NCI-H524 (cell line): Measurements from ENCODE around the gene MAN1A2.
"Not testable (repeated sequence)": the region's sequence is repeated elsewhere in the genome, so short reads cannot be mapped to it uniquely, and the experiment has no call there.

ENCODE experiments used
- DNase-seq, 2 experiments: peaks; one replicate each; lab custom pipeline; 2025; lab: John Stamatoyannopoulos, UW

MAN1A2 gene

DNA sequence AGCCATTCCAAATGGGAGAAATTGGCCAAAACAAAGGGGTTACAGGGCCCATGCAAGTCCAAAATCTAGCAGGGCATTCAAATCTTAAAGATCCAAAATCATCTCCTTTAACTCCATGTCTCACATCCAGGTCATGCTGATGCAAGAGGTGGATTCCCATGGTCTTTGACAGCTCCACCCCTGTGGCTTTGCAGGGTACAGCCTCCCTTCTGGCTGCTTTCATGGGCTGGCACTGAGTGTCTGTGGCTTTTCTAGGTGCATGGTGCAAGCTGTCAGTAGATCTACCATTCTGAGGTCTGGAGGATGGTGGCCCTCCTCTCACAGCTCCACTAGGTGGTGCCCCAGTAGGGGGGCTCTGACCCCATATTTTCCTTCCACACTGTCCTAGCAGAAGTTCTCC is 191.2 kb downstream of the MAN1A2 start:
- not testable (repeated sequence) for DNase-seq

DNA sequence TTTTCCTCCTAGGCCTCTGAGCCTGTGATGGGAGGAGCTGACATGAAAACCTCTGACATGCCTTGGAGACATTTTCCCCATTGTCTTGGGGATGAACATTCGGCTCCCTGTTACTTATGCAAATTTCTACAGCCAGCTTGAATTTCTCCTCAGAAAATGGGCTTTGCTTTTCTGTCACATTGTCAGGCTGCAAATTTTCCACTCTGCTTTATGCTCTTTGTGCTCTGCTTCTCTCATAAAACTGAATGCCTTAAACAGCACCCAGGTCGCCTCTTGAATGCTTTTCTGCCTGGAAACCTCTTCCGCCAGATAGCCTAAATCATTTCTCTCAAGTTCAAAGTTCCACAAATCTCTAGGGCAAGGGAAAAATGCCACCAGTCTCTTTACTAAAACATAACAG is 191.9 kb downstream of the MAN1A2 start:
- DNase-seq, result no peak

DNA sequence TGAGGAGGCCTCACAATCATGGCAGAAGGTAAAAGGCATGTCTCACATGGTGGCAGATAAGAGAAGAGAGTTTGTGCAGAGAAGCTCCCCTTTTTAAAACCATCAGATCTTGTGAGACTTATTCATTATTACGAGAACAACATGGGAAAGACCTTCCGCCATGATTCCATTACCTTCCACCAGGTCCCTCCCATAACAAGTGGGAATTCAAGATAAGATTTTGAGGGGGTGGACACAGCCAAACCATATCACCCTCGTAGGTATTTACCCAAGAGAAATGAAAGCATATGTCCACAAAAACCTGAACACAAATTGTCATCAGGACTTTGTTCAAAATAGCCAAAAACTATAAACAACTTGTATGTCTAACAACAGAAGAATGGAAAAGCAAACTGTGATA is 192.7 kb downstream of the MAN1A2 start:
- DNase-seq, result no peak

DNA sequence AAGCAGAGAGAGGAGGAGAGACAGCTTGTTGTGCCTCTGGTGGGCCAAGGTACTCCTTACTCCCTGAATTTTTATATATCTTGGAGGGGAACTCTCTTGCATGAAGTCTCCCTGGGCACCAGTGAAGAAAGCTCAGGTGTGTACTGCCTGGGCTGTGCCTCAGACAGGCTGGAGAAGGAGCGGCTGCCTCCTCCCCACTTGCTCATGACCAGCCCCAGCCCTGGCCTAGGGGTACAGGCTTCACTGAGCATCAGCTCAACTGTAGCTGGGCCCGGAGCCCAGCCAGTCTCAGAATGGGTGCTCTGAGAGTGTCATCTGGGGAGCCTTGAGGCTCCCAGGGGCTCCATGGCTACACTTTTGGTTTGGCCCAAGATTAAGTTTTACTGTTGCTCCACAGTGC is 193.8 kb downstream of the MAN1A2 start:
- DNase-seq, result no peak

DNA sequence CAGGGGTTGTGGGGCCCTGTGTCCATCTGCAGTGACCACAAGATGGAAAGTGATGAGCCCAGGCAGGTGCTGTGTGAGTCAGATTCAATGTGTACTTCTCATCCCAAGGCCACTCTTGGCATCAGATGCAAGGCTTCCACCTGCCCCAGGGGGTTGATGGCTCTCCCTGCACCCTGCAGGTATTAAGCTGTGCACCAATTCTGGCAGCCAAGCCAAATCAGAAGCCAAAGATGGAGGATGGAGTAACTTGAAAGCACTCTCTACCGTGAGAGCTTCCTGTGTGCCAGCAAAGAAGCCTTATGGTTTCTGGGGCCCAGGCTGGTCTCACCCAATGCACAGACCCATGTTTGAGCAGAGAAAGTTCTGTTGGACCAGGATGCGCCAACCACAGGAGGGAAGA is 194.3 kb downstream of the MAN1A2 start:
- no peak for DNase-seq

DNA sequence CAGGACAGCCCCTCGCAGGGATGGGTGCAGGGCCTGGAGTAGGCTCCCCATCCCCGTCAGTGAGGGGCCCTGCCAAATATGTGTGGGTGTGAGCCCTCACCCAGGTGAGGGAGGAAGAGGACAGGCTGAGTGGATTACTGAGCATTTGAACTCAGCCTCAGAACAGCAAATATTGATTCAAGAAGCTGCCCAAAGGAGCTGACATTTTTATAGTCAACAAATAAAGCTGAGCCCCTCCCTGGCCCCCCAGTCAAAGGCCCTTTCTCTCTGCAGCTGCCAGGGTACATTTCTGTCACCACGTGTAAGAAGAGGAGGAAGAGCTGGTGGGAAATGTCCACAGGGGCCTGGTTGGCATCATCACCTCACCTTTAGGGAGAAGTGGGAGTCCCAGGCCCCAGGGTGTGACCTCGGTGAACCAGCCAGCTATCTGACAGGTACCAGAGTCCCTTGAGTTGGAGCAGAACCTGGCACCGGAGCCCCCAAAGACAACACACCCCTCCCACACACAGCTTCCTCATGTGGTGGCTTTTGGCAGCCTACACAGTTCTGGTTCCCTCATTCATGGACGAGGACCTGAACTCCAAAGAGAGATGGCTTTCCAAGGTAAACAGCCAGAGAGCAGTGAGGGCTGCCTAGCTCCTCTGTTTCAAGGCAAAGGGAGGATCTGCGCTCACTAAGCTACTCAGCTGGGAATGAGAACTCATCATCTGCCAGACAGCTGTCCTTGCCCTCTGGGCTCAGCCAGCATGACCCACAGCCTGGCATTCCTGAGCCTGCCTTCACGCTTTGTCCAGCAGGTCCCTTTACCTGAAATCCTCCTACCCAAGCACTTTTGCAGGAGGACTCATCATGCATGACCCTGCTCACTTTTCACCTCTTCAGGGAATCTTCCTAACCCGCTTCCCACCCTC is 195.6 kb downstream of the MAN1A2 start:
- no peak for DNase-seq

DNA sequence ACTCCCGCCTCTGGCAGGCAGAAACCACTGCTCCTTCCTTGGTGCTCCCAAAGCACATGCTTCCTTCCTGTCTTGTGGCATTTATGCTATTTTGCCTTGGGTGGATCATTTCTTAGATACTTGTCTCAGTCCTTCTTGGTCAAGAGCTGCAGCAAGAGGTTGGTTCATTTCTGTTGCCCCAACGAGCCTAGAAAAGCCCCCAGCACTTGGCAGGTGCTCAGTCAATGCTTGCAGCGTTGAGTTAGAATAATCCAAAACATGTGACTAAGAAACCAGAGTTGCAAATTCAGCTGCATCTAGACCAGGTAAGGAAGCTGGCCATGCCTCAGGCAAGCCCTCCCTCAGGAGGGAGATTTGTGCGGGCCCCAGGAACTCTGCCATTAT is 196.2 kb downstream of the MAN1A2 start:
- DNase-seq, result no peak

DNA sequence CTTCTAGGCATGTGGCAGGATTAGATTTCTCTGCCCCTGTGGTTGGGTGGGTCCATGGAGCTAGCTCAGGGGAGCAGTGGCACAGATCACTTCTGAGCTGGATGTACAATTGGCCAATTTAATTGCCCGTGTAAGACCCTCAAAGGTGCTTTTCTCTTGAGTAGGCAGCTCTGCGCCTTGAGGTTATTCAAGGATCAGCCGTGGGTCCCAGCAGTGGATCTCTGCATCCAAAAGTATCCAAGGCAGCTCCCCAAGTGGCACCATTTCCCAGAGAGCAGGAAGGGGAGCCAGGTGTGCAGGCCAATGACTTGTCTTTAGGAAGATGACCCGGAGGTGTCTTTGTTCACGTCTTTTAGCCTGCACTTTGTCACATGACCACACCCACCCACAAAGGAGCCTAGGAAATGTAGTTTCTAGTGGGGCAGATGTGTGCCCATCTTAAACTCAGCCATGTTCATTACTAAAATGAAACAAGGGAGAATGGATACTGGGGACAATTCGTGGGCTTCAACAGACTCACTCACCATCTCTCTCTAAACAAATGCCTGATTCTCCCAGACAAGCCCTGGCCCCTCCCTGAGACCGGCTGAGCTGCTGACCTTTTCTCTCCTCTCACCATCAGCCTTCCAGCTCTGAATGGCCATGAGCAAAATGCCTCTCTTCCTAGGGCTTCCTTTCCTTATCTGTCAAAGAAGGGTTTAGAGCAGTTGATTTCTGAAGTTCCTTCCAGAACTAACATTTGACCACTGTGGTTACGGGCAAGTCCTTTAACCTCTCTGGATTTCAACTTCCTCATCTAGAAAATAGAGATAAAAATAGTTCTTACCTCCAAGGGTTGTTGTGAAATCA is 197.2 kb downstream of the MAN1A2 start:
- no peak for DNase-seq

DNA sequence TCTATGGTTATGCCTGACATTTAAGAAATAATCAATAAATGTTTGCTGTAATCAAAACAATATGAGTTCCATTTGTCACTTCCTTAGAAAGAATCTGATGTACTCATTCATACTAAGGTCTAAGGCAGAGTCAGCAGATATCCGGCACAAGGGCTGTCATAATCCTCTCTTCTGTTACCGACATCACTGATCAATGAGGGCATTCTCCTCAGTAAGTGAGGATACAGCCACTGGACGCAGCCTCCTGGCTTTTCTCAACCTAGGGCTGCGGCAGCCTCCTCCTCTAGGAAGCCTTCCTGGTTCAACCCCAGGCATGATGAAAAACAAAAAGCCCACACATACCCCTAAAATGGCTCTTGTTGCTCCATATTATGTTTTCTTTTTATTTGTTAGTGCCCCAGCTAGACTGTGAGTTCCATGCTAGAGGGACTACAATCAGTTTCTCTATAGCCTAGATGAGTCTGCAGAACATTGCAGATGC is 197.9 kb downstream of the MAN1A2 start:
- no peak for DNase-seq

DNA sequence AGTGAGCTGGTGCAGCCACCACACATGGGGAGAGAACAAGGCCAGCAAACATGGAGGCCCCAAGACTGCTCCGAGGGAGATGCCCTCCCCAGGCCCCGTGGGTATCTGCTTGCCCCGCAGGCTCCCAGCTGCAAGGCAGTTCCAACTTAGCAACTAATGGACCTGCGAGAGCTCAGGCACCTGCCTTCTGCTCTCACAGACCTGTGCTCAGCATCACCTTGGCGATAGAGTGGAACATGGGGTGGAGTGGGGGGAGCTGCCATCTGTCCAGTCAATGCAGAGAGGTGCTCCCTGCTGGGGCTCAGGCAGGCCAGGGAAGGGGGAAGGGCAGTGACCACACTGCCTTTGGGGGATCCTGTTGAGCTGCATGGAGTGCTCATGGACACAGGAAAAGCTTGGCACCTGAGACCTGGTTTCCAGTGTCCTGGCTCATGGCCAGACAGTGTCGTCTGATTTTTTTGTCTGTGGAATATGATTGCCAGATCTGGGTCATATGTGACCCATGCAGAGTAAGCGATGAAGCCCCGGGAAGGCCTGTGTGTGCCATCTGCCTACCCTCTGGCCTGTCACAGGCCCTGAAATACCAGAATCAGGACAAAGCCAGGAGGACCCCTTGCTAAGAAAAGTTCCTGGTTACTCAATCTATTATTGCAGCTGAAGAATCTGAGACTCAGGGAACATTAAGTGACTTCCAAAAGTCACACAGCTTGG is 198.7 kb downstream of the MAN1A2 start:
- DNase-seq, result peak; percentile 44 to 77

DNA sequence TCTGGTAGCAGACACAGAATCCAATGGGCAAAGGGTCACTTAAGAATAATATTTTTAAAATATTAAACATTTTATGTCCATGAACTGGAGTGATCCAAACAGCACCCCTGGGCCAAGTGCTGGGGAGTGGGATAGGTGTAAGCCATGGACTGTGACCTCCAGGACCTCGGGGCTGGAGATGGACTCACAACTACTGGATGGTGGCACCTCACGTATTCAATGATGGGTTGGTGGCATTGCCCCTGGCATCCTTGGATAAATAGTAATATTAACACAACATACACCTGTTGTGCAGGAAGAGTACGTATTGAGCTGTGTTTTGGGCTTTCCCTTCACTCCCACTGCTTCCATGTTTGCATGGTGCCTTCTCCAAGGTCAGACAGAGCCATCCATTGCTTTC is 199.3 kb downstream of the MAN1A2 start:
- DNase-seq, result no peak

DNA sequence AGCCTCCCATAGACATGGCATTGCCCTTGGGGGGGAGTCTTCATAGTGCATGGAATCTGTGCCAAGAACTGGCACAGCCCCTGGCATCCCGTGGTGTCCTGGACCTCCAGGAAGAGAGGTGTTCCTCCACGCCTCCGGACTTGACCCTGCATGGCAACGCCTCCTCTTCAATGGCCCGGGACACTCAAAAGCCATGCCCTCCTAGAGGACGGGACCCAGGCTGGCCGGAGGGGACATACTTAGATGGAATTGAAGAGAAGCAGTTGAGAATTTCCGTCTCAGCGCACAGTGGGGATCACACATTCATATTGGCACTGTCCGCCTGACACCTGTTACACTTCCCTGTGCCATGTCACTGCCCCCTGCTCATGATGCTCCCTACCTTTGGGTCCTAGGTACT is 200.2 kb downstream of the MAN1A2 start:
- DNase-seq, result no peak

DNA sequence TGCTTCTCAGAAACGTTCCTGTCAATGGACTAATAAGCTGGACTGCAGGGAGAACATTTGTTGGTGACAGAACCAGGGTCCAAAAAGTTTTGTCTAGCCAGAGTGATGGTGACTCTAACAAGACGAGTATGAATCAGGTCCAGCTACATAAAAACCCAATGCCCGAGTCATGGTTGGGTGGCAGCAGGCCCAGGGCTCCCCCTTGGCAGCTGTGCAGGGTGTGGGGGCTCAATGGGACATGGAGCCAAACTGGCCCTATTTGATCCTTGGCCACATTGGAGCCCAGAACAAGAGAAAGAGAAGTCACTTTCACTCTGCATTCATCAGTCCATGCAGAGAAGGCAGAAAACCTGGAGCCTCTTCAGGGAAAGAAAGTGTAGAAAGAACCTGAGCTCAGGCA is 200.7 kb downstream of the MAN1A2 start:
- no peak for DNase-seq

DNA sequence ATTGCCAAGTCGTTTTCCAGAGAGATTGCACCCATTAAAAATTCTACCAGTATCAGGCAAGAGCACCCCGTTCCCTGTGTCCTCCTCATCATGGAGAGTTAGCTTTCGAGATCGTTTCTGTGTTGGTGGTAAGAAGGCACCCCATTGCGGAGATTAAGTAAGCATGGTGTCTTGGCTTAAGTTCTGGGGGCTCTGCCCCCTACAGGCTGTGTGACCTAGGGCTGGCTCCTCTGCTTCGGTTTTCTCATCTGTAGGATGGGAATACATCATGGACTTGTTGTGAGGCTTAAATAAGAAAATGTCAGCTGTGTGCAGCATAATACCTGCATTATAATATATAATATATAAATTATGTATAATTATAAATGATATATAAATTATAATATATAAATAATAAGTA is 201.8 kb downstream of the MAN1A2 start:
- no peak for DNase-seq

DNA sequence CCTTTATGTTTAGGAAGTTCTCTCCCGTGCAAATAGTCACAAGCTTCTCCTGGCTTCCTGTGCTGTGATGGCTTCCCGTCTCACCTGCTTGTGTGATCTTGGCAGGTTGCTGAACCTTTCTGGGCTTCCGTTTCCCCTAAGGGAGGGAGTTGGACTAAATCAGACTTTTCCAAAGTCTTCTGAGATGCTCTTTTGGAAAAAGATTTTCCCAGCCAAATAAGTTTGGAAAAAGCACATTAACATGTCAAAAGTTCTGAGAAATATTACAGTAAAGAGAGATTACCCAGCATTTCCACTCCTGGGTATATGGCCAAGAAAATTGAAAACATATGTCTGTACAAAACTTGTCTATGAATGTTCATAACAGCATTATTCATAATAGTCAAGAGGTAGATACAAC is 202.6 kb downstream of the MAN1A2 start:
- DNase-seq, result no peak

DNA sequence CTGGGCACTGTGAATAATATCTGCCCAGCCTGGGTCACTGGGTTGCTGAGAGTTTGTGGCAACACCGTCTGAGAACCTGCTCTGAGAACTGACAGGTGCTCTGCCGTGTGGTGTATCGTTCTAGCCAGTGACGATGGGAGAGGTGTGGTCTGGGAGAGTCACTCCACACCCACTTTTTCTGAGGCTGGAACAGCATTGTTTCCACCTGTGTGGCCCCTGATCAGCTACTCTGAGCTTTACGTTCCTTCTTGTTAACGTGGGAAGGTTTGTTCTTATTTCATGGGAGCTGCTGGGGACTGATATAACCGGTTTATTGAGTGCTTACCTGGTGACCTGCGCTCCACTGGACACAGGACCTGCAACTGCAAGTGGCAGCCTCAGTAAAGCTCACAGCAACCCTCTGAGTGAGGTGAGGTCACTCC is 203.8 kb downstream of the MAN1A2 start:
- no peak for DNase-seq

DNA sequence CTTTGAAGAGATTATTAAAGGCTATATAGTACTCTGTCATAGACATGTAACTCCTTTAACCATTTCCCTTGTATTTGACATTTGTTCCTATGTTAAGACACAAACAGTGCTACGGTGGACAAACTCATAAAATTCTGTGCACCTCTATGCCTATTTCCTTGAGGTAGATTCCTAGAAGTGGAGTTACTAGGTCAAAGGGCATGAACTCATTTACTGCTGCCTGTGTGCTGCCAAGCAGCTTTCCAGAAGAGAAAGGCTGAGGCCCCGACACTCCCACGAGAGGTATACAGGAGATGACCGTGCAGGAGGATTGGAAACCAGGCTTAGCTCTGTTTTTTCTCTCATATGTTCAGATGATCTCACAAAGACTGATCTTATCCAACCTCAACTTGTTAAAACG is 204.2 kb downstream of the MAN1A2 start:
- no peak for DNase-seq

DNA sequence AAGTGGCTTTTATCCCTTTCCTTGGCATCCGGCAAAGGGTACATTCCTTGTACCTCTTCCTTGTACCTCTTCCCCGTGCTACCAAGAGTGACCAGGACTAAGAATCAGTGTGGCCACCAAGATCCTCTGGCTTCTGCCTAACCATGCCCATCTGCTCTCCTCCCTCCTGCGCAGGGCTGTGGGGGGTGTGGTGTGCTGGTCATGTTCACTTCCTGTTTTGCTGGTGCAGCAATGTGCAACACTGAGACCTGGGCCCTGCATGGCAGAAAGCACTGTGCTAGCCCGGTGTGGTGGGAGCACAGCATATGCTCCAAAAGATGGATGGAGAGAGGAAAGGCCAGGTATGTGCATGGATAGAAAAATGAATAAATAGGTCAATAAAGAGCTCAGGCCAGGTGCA is 205.3 kb downstream of the MAN1A2 start:
- no peak for DNase-seq

DNA sequence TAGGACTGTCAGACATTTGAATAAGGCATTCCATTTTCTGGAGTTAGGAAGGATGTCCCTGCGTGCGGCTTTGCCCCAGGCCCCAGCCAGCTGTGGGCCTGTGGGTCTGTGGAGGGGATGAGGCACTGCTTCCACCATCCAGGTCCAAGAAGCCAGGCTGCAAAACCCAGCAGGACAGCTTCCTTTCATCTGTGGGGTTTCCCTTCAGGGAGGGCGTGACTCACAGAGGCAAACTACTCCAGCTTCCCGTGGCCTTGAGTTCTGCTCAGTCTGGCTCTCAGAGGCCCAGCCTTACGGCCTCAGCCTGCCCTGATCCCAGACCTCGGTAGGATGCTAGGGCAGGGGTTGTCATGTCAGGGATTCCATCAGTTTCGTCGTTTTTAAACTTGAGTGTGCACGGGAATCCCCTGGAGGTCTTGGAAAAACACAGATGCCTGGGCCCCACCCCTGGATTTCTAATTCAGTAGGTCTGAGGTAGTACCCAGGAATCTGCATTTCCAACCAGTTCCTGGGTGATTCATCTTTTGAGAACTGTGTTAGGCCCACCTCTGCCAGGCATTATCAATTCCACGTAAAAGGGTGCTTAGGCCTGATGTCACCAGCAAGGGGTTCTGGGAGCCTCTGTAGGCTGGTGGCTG is 206.3 kb downstream of the MAN1A2 start:
- DNase-seq, result no peak

DNA sequence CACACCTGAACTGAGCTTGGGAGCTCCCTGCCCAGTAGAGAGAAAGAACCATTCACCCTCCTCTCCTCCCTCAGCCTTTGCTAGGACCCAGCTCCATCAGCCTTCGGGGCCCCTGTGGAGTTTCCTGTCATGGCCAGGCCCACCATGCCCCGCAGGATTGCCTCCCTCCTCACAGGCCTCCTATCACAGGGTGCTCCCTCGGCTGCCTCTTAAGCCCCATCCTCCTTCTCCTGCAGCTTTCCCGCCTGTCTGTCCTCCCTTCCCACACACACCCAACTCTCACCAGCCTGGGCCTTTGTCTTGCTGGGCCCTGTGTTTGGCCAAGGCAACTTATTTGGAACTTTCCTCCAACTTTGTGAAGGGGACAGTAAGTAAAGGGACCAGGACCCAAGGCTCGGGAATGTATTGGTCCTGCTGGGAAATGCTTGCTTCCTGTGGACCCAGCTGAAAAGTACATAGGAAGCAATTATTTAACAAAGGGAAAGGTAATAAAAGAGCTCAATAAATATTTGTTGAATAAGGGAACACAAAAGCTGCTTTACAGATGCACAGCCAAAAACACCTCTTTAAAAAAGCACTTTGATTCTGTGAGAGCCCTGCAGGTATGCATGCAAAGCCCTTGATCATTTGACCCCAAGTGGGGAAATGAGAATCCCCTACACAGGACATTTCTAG is 207.0 kb downstream of the MAN1A2 start:
- no peak for DNase-seq

DNA sequence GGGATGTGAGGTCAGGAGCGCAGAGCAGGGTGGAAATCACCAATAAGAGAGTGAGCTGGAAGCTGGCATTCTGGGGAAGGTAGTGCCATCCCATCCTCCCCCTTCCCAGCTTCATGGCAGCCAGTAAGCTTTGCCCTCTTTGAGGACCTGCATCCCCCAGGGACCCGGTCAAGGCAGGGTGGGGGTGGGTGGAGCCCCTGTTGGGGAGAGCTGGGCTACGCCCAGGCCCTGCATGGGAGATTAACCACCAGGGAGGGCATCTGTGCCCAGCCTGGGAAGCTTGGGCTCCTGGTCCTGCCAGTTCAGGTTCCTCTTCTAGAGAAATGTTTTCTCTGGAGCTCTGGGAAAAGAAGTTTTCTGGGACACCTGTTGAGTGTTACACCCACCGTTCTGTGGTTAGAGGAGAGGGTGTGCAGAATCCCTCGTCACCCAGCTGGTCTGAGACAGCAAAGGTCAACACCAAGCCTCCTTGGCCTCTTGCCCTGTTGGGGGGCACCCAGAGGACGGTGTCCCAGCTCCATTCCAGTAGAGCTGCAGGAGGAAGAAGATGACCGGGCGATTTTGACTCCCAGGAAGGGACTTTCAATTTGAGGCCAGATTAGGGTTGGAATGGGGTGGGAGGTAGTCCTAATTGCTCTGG is 208.5 kb downstream of the MAN1A2 start:
- no peak for DNase-seq
